H9 (cell line): ENCODE data around the gene HECTD3. TPM values are rescaled to one million over a fixed set of nuclear protein-coding genes. Genes with fewer than 3 reads are reported as not detected.
"Not testable (repeated sequence)": the region's sequence is repeated elsewhere in the genome, so short reads cannot be mapped to it uniquely, and the experiment has no call there.

Source experiments
- DNase-seq: peaks from one replicate; pipeline ENCODE4 v3.0.0-alpha.2; 2017
- H2AFZ ChIP-seq: one replicate; pipeline ENCODE4 v1.6.1; 2013; ENCODE audit warnings: mild to moderate bottlenecking, low read length, control low read depth, moderate library complexity
- H2AK5ac ChIP-seq: 2 replicates; pipeline ENCODE4 v1.6.1; 2013; ENCODE audit warnings: low read length, control low read depth, mixed read lengths; ENCODE audit not compliant: insufficient read length
- H2BK120ac ChIP-seq: one replicate; pipeline ENCODE4 v1.6.1; 2013; ENCODE audit warnings: low read depth, mild to moderate bottlenecking, low read length, control low read depth, inconsistent platforms; ENCODE audit not compliant: poor library complexity, severe bottlenecking
- H2BK12ac ChIP-seq: 2 replicates; pipeline ENCODE4 v1.6.1; 2013; ENCODE audit warnings: low read length, control low read depth, mixed read lengths, low read depth; ENCODE audit not compliant: insufficient read length
- H2BK15ac ChIP-seq: 2 replicates; pipeline ENCODE4 v1.6.1; 2013; ENCODE audit warnings: low read depth, low read length, control low read depth
- H2BK20ac ChIP-seq: one replicate; pipeline ENCODE4 v1.6.1; 2013; ENCODE audit warnings: low read depth, mild to moderate bottlenecking, low read length, control low read depth, inconsistent platforms; ENCODE audit not compliant: poor library complexity, severe bottlenecking
- H2BK5ac ChIP-seq: 2 replicates; pipeline ENCODE4 v1.6.1; 2013; ENCODE audit warnings: low read length, control low read depth, mixed read lengths; ENCODE audit not compliant: insufficient read length
- H3K14ac ChIP-seq: 2 replicates; pipeline ENCODE4 v1.6.1; 2013; ENCODE audit warnings: low read length, control low read depth; ENCODE audit not compliant: insufficient read depth
- H3K18ac ChIP-seq: 2 replicates; pipeline ENCODE4 v1.6.1; 2013; ENCODE audit warnings: low read depth, mild to moderate bottlenecking, mixed read lengths, low read length, control low read depth; ENCODE audit not compliant: insufficient read length
- H3K23ac ChIP-seq: 2 replicates; pipeline ENCODE4 v1.6.1; 2013; ENCODE audit warnings: low read length, control low read depth, mixed read lengths, low read depth; ENCODE audit not compliant: insufficient read length
- H3K23me2 ChIP-seq: 2 replicates; pipeline ENCODE4 v1.6.1; 2013; ENCODE audit warnings: low read depth, mild to moderate bottlenecking, mixed read lengths, low read length, control low read depth; ENCODE audit not compliant: insufficient read length, poor library complexity, severe bottlenecking
- H3K27ac ChIP-seq: 2 replicates; pipeline ENCODE4 v1.5.1; 2013; ENCODE audit warnings: low read length, control low read depth, mixed read lengths, low read depth; ENCODE audit not compliant: insufficient read length
- H3K27me3 ChIP-seq: 2 replicates; pipeline ENCODE4 v1.6.1; 2013; ENCODE audit warnings: low read length, control low read depth, inconsistent platforms; ENCODE audit not compliant: insufficient read depth
- H3K4ac ChIP-seq: 2 replicates; pipeline ENCODE4 v1.6.1; 2013; ENCODE audit warnings: low read depth, mild to moderate bottlenecking, control low read depth, inconsistent platforms, low read length, moderate library complexity
- H3K4me1 ChIP-seq: 2 replicates; pipeline ENCODE4 v1.6.1; 2013; ENCODE audit warnings: low read length, control low read depth, inconsistent platforms; ENCODE audit not compliant: insufficient read depth
- H3K4me2 ChIP-seq: 2 replicates; pipeline ENCODE4 v1.6.1; 2013; ENCODE audit warnings: low read length, control low read depth, mixed read lengths; ENCODE audit not compliant: insufficient read length, insufficient read depth
- H3K56ac ChIP-seq: 2 replicates; pipeline ENCODE4 v1.6.1; 2013; ENCODE audit warnings: low read depth, mild to moderate bottlenecking, mixed read lengths, low read length, control low read depth; ENCODE audit not compliant: insufficient read length
- H3K79me1 ChIP-seq: 2 replicates; pipeline ENCODE4 v1.6.1; 2013; ENCODE audit warnings: low read depth, mild to moderate bottlenecking, moderate library complexity, low read length, control low read depth, inconsistent platforms; ENCODE audit not compliant: insufficient read depth, poor library complexity, severe bottlenecking
- H3K79me2 ChIP-seq: 2 replicates; pipeline ENCODE4 v1.6.1; 2013; ENCODE audit warnings: low read length, control low read depth, inconsistent platforms; ENCODE audit not compliant: insufficient read depth
- H3K9ac ChIP-seq: 2 replicates; pipeline ENCODE4 v1.6.1; 2013; ENCODE audit warnings: low read length, control low read depth, mixed read lengths; ENCODE audit not compliant: insufficient read length; ENCODE audit errors: extremely low read depth
- H3K9me3 ChIP-seq: one replicate; pipeline ENCODE4 v1.6.1; 2013; ENCODE audit warnings: low read depth, low read length, inconsistent platforms; ENCODE audit not compliant: control insufficient read depth
- H3T11ph ChIP-seq: one replicate; pipeline ENCODE4 v1.6.1; 2013; ENCODE audit warnings: mild to moderate bottlenecking, low read length, control low read depth, inconsistent platforms
- H4K20me1 ChIP-seq: one replicate; pipeline ENCODE4 v1.6.1; 2013; ENCODE audit not compliant: control insufficient read depth, insufficient read length, insufficient read depth
- H4K5ac ChIP-seq: 2 replicates; pipeline ENCODE4 v1.6.1; 2013; ENCODE audit warnings: low read depth, mild to moderate bottlenecking, mixed read lengths, low read length, control low read depth; ENCODE audit not compliant: insufficient read length
- H4K8ac ChIP-seq: replicated peaks from 2 replicates; pipeline ENCODE4 v1.6.1; 2013; ENCODE audit warnings: low read length, control low read depth, mixed read lengths, low read depth; ENCODE audit not compliant: insufficient read length
- H4K91ac ChIP-seq: 2 replicates; pipeline ENCODE4 v1.6.1; 2013; ENCODE audit warnings: low read depth, mild to moderate bottlenecking, moderate library complexity, mixed read lengths, low read length, control low read depth; ENCODE audit not compliant: insufficient read length
- H3K27ac Mint-ChIP-seq, 3 experiments: 2 replicates in 2 of 3; 3 replicates in 1 of 3; pipeline ENCODE4 v1.8.0; 2020 to 2021; ENCODE audit warnings: mixed read lengths in 3 of 3, mild to moderate bottlenecking in 1 of 3, moderate library complexity in 1 of 3
- H3K27me3 Mint-ChIP-seq: 2 replicates; pipeline ENCODE4 v1.8.0; 2021; ENCODE audit warnings: low read depth, mild to moderate bottlenecking, moderate library complexity, mixed read lengths
- H3K36me3 Mint-ChIP-seq, 3 experiments: 2 replicates in 2 of 3; 3 replicates in 1 of 3; pipeline ENCODE4 v1.8.0; 2020 to 2021; ENCODE audit warnings: low read depth in 3 of 3, mixed read lengths in 3 of 3; ENCODE audit not compliant: insufficient read depth in 1 of 3
- H3K4me1 Mint-ChIP-seq, 2 experiments: 2 replicates each; pipeline ENCODE4 v1.8.0; 2020; ENCODE audit warnings: mixed read lengths in 2 of 2
- H3K4me3 Mint-ChIP-seq, 2 experiments: 2 replicates in 1 of 2; 3 replicates in 1 of 2; pipeline ENCODE4 v1.8.0; 2020 to 2021; ENCODE audit warnings: mild to moderate bottlenecking in 2 of 2, mixed read lengths in 2 of 2, moderate library complexity in 1 of 2
- H3K9me3 Mint-ChIP-seq, 2 experiments: 2 replicates in 1 of 2; 3 replicates in 1 of 2; pipeline ENCODE4 v1.8.0; 2020; ENCODE audit warnings: mild to moderate bottlenecking in 2 of 2, mixed read lengths in 2 of 2, moderate library complexity in 1 of 2
- WGBS: extraction: QIAGEN DNeasy Blood & Tissue Kit; methylation state at CpG from one replicate; pipeline ENCODE4 v1.1.7; 2013; ENCODE audit warnings: missing lambda C conversion rate, low lambda C conversion rate, mixed read lengths; ENCODE audit not compliant: insufficient read length; ENCODE audit errors: extremely low coverage; 5-methylcytosine and 5-hydroxymethylcytosine counted together
- total RNA-seq: library from RNA; stranded (reverse); gene quantifications from 2 replicates; pipeline ENCODE4 v1.2.1, GENCODE V29; 2021
- TF ChIP-seq, protein P1 (sequence below): fragments of 200-600 bp; sonication (generic); conservative IDR thresholded peaks from 3 replicates; pipeline ENCODE4 v1.8.0; 2021; ENCODE audit warnings: antibody characterized with exemption, mild to moderate bottlenecking

The HECTD3 gene
- total RNA-seq, 1 experiment from 2014 or later: 36.0 TPM

DNA sequence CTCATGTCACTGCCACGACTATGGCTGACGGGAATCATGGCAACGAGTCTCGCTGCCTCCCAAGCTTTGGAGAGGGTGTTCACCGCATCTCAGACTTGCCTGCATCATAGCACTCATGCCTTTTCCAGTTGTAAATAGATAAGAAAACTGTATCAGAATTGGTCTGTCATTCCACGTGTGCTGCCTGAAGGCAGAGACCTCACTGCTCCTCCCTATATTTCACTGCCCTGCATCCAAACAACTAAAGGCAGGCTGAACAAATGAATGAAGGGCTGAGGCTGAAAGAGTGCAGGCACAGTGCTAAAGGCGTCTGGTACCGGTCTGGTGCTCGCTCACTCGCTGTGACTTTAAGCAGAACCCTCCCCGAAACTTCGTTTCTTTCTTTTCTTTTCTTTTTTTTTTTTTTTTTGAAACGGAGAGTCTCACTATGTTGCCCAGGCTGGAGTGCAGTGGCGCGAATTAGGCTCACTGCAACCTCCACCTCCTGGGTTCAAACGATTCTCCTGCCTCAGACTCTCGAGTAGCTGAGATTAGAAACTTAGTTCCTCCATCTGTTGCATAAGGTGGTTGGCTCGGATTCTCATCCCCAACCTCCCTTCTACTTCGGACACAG is 25.3 kb downstream of the HECTD3 start:
- no peak overlapping the region for H2AK5ac ChIP-seq
- no peak overlapping the region for H2BK15ac ChIP-seq
- Mint-ChIP-seq H3K27ac (no peak overlapping the region; a peak in 1 of 7 replicates), H3K27me3 (no peaks in the 10 kb centered on the region), H3K36me3 (peaks cover 2 to 8% (median 3%) of the 10 kb centered on the region in 3 experiments; a peak in 6 of 7 replicates), H3K4me1 (peaks cover 9 to 17% of the 10 kb centered on the region in 2 experiments), H3K4me3 (peak overlapping the region; percentile 99), H3K9me3 (peaks cover 2 to 3% of the 10 kb centered on the region in 2 experiments; a peak in 3 of 5 replicates)
- no peak overlapping the region for H4K5ac ChIP-seq
- no peak overlapping the region for H3T11ph ChIP-seq
- peak overlapping the region; percentile 4 for H3K18ac ChIP-seq
- no peak overlapping the region for H3K4ac ChIP-seq
- H3K23ac ChIP-seq: no peak overlapping the region
- no peak overlapping the region for H3K56ac ChIP-seq
- H3K23me2 ChIP-seq: peaks cover 9% of the 10 kb centered on the region
- no peaks in the 10 kb centered on the region for H3K9me3 ChIP-seq
- no peak overlapping the region; the same call in 1 of the 2 replicates for H3K14ac ChIP-seq
- H4K20me1 ChIP-seq: no peaks in the 10 kb centered on the region
- H3K27me3 ChIP-seq: no peaks in the 10 kb centered on the region
- H3K4me2 ChIP-seq: peak overlapping the region; percentile 98
- H2AFZ ChIP-seq: no peak overlapping the region
- no peak overlapping the region for H4K8ac ChIP-seq
- no peak overlapping the region for H3K27ac ChIP-seq
- H4K91ac ChIP-seq: no peak overlapping the region
- H3K4me1 ChIP-seq: peaks cover 5% of the 10 kb centered on the region; the same call in 1 of the 2 replicates
- H2BK120ac ChIP-seq: no peak overlapping the region
- peak overlapping the region; percentile 36 for H3K9ac ChIP-seq
- DNase-seq: no peak
- H2BK5ac ChIP-seq: no peak overlapping the region
- H3K79me2 ChIP-seq: no peaks in the 10 kb centered on the region
- H2BK20ac ChIP-seq: no peak overlapping the region
- no peak overlapping the region for H2BK12ac ChIP-seq
- TF ChIP-seq, protein P1, sequence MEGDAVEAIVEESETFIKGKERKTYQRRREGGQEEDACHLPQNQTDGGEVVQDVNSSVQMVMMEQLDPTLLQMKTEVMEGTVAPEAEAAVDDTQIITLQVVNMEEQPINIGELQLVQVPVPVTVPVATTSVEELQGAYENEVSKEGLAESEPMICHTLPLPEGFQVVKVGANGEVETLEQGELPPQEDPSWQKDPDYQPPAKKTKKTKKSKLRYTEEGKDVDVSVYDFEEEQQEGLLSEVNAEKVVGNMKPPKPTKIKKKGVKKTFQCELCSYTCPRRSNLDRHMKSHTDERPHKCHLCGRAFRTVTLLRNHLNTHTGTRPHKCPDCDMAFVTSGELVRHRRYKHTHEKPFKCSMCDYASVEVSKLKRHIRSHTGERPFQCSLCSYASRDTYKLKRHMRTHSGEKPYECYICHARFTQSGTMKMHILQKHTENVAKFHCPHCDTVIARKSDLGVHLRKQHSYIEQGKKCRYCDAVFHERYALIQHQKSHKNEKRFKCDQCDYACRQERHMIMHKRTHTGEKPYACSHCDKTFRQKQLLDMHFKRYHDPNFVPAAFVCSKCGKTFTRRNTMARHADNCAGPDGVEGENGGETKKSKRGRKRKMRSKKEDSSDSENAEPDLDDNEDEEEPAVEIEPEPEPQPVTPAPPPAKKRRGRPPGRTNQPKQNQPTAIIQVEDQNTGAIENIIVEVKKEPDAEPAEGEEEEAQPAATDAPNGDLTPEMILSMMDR: no peak
- WGBS: no CpG with 5 or more reads among the region's 19 CpGs
- H3K79me1 ChIP-seq: no peaks in the 10 kb centered on the region

DNA sequence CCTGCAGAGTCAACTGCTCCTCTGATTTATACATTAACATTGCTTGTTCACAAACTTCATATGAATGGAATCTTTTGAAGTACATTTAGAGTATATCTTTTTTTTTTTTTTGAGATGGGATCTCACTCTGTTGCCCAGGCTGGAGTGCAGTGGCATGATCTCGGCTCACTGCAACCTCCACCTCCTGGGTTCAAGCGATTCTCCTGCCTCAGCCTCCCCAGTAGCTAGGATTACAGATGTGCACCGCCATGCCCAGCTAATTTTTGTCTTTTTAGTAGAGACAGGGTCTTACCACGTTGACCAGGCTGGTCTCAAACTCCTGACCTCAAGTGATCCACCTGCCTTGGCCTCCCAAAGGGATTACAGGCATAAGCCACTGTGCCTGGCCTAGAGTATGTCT is 33.8 kb downstream of the HECTD3 start:
- not testable (repeated sequence) for H3K9me3 ChIP-seq, H2BK20ac ChIP-seq, H3K4me3 Mint-ChIP-seq, H4K20me1 ChIP-seq, H3K27ac Mint-ChIP-seq, H3K4me2 ChIP-seq, H4K91ac ChIP-seq, H3K9ac ChIP-seq, H3K4me1 Mint-ChIP-seq, H4K8ac ChIP-seq, H2BK120ac ChIP-seq, H3K14ac ChIP-seq, H2AFZ ChIP-seq, H3K79me1 ChIP-seq, H3K27ac ChIP-seq, H3K18ac ChIP-seq, H2BK5ac ChIP-seq, H2BK12ac ChIP-seq, H3K4ac ChIP-seq, DNase-seq, H2AK5ac ChIP-seq, H3K23me2 ChIP-seq, H3K79me2 ChIP-seq, H3K27me3 Mint-ChIP-seq, H3K4me1 ChIP-seq, H3K23ac ChIP-seq, H2BK15ac ChIP-seq, H3T11ph ChIP-seq, H4K5ac ChIP-seq, H3K56ac ChIP-seq, H3K27me3 ChIP-seq
- Mint-ChIP-seq H3K9me3 (peaks cover 2 to 13% of the 10 kb centered on the region in 2 experiments; a peak in 2 of 5 replicates), H3K36me3 (peaks cover 32 to 58% (median 44%) of the 10 kb centered on the region in 3 experiments)
- no CpG with 5 or more reads among the region's 4 CpGs for WGBS
